ENCODE measurements around the gene HAO2.
A peak's percentile ranks its signal among the peaks of the same experiment; 100 is the strongest.
"Not testable (repeated sequence)": the region's sequence is repeated elsewhere in the genome, so short reads cannot be mapped to it uniquely, and the experiment has no call there.

The HAO2 gene

DNA sequence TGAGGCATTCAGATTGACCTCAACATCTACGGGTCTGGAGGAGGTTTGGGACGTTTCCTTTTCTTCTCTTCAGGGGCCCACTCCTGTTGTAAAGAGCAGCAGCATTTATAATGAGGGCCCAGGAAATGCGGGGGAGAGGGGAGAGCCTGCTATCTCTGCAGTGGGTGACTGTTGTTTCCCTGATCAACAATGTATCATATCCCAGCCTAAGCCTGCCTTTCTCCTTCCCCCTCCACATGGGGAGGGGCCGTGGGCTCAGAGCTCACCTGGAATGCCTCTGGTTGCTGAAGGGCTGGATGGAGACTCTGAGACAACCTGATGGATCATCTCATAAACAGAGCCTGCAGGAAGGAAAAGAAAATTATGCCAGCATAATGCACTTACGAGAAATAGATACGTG lies 36.0 kb upstream of the HAO2 start:
- Histone ChIP-seq H3K9me3 (replicated peaks in 1 of 2; ENCODE audit: control insufficient read depth in 2 of 2, insufficient read depth in 1 of 2, low read depth in 1 of 2, low read length in 2 of 2) (peaks cover 0 to 2% of the 10 kb centered on the region in 2 donors), H3K23ac (ENCODE audit: low read depth, low read length, poor library complexity) (no peak overlapping the region), H3K14ac (ENCODE audit: low read length) (peak overlapping the region; percentile 23), H3K9ac (ENCODE audit: low read depth, low read length, poor library complexity) (no peak overlapping the region), H3K36me3 (replicated peaks in 1 of 2; ENCODE audit: control insufficient read depth in 2 of 2, insufficient read depth in 2 of 2, low read length in 2 of 2) (no peaks in the 10 kb centered on the region), H3K27me3 (ENCODE audit: control insufficient read depth in 3 of 3, insufficient read depth in 3 of 3, low read depth in 1 of 3, low read length in 3 of 3) (no peaks in the 10 kb centered on the region), H4K8ac (ENCODE audit: low read depth, low read length) (no peak overlapping the region), H3K4me2 (ENCODE audit: insufficient read depth, low read length, poor library complexity, severe bottlenecking) (no peak overlapping the region), H2BK5ac (ENCODE audit: low read length) (no peak overlapping the region), H3K4ac (ENCODE audit: low read length) (no peak overlapping the region), H2BK120ac (ENCODE audit: low read depth, low read length) (no peak overlapping the region), H4K91ac (ENCODE audit: low read depth, low read length, poor library complexity) (no peak overlapping the region), H3K4me1 (ENCODE audit: control insufficient read depth in 2 of 2, insufficient read depth in 1 of 2, low read depth in 1 of 2, low read length in 2 of 2) (peaks cover 9 to 10% of the 10 kb centered on the region in 2 donors), H3K18ac (ENCODE audit: low read length) (no peak overlapping the region), H3K4me3 (ENCODE audit: low read length in 2 of 2) (no peak overlapping the region), H3K27ac (replicated peaks; ENCODE audit: low read length) (no peak overlapping the region), H2BK12ac (ENCODE audit: low read length) (no peak overlapping the region), H3K79me1 (ENCODE audit: low read depth, low read length) (no peaks in the 10 kb centered on the region), H2AFZ (ENCODE audit: low read length) (peak overlapping the region; percentile 47), H2AK5ac (ENCODE audit: low read depth, low read length) (no peak overlapping the region), H2BK15ac (ENCODE audit: low read length) (no peak overlapping the region)
- no peak for DNase-seq (ENCODE audit: low spot score)
- no CpG with 5 or more reads among the region's 6 CpGs for WGBS, 2 donors (ENCODE audit: extremely low coverage in 2 of 2, insufficient read length in 2 of 2, insufficient replicate concordance in 1 of 2)

DNA sequence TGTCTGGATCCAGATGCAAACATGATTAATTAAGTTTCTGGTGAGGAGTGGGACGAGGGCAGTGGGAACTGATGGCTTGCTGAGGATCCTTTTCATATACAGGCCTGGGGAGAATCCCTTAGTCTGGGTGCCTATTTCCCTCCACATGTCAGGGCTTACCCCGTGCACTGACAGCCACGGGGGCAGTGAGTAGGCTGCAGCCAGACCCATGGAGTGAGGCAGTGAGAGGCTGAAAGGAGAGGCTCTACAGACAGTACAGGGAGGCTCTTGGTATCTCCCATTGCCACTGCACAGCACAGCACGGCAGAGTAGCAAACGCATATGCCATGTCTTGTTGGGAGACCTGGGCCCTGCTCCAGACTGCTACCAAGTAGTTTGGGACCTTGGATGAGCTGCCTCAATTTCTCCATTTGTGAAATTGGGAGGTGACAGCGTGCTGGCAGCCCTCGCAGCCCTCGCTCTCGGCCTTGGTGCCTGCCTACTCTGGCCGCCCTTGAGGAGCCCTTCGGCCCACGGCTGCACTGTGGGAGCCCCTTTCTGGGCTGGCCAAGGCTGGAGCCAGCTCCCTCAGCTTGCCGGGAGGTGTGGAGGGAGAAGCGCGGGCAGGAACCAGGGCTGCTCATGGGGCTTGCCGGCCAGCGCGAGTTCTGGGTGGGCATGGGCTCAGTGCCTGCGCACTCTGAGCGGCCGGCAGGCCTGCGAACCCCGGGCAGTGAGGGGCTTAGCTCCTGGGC lies 35.3 kb upstream of the HAO2 start:
- Histone ChIP-seq H3K4me1 (ENCODE audit: control insufficient read depth in 2 of 2, insufficient read depth in 1 of 2, low read depth in 1 of 2, low read length in 2 of 2) (peaks cover 9 to 10% of the 10 kb centered on the region in 2 donors), H3K36me3 (replicated peaks in 1 of 2; ENCODE audit: control insufficient read depth in 2 of 2, insufficient read depth in 2 of 2, low read length in 2 of 2) (no peaks in the 10 kb centered on the region), H3K4ac (ENCODE audit: low read length) (no peak overlapping the region), H3K27me3 (ENCODE audit: control insufficient read depth in 3 of 3, insufficient read depth in 3 of 3, low read depth in 1 of 3, low read length in 3 of 3) (no peaks in the 10 kb centered on the region), H3K18ac (ENCODE audit: low read length) (no peak overlapping the region), H3K14ac (ENCODE audit: low read length) (no peak overlapping the region), H2AFZ (ENCODE audit: low read length) (no peak overlapping the region), H3K9me3 (replicated peaks in 1 of 2; ENCODE audit: control insufficient read depth in 2 of 2, insufficient read depth in 1 of 2, low read depth in 1 of 2, low read length in 2 of 2) (peaks cover 0 to 2% of the 10 kb centered on the region in 2 donors), H3K9ac (ENCODE audit: low read depth, low read length, poor library complexity) (no peak overlapping the region), H4K91ac (ENCODE audit: low read depth, low read length, poor library complexity) (no peak overlapping the region), H2BK5ac (ENCODE audit: low read length) (no peak overlapping the region), H3K79me1 (ENCODE audit: low read depth, low read length) (no peaks in the 10 kb centered on the region), H2BK15ac (ENCODE audit: low read length) (no peak overlapping the region), H2AK5ac (ENCODE audit: low read depth, low read length) (no peak overlapping the region), H3K4me3 (ENCODE audit: low read length in 2 of 2) (no peak overlapping the region), H4K8ac (ENCODE audit: low read depth, low read length) (no peak overlapping the region), H3K27ac (replicated peaks; ENCODE audit: low read length) (no peak overlapping the region), H2BK120ac (ENCODE audit: low read depth, low read length) (no peak overlapping the region), H3K4me2 (ENCODE audit: insufficient read depth, low read length, poor library complexity, severe bottlenecking) (no peak overlapping the region), H3K23ac (ENCODE audit: low read depth, low read length, poor library complexity) (no peak overlapping the region), H2BK12ac (ENCODE audit: low read length) (no peak overlapping the region)
- WGBS, 2 donors (ENCODE audit: extremely low coverage in 2 of 2, insufficient read length in 2 of 2, insufficient replicate concordance in 1 of 2) = no CpG with 5 or more reads among the region's 23 CpGs
- DNase-seq (ENCODE audit: low spot score) = no peak

DNA sequence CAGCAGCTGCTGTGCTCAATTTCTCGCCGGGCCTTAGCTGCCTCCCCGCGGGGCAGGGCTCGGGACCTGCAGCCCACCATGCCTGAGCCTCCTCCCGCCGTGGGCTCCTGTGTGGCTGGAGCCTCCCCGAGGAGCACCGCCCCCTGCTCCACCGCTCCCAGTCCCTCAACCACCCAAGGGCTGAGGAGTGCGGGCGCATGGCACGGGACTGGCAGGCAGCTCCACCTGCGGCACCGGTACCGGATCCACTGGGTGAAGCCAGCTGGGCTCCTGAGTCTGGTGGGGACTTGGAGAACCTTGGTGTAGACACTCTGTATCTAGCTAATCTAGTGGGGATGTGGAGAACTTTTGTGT lies 34.7 kb upstream of the HAO2 start:
- H3K4ac ChIP-seq (ENCODE audit: low read length); H3K27ac ChIP-seq (replicated peaks; ENCODE audit: low read length); H3K9ac ChIP-seq (ENCODE audit: low read depth, low read length, poor library complexity); H2AFZ ChIP-seq (ENCODE audit: low read length); H3K4me2 ChIP-seq (ENCODE audit: insufficient read depth, low read length, poor library complexity, severe bottlenecking); H3K14ac ChIP-seq (ENCODE audit: low read length); H3K9me3 ChIP-seq (replicated peaks in 1 of 2; ENCODE audit: control insufficient read depth in 2 of 2, insufficient read depth in 1 of 2, low read depth in 1 of 2, low read length in 2 of 2); H2BK120ac ChIP-seq (ENCODE audit: low read depth, low read length); H3K18ac ChIP-seq (ENCODE audit: low read length); H2BK5ac ChIP-seq (ENCODE audit: low read length); H3K36me3 ChIP-seq (replicated peaks in 1 of 2; ENCODE audit: control insufficient read depth in 2 of 2, insufficient read depth in 2 of 2, low read length in 2 of 2); H3K4me3 ChIP-seq (ENCODE audit: low read length in 2 of 2); H3K79me1 ChIP-seq (ENCODE audit: low read depth, low read length); H3K27me3 ChIP-seq (ENCODE audit: control insufficient read depth in 3 of 3, insufficient read depth in 3 of 3, low read depth in 1 of 3, low read length in 3 of 3); DNase-seq (ENCODE audit: low spot score); H2BK15ac ChIP-seq (ENCODE audit: low read length); H4K8ac ChIP-seq (ENCODE audit: low read depth, low read length); H2AK5ac ChIP-seq (ENCODE audit: low read depth, low read length); H2BK12ac ChIP-seq (ENCODE audit: low read length); H4K91ac ChIP-seq (ENCODE audit: low read depth, low read length, poor library complexity); H3K23ac ChIP-seq (ENCODE audit: low read depth, low read length, poor library complexity): not testable (repeated sequence)
- peaks cover 9 to 10% of the 10 kb centered on the region in 2 donors for H3K4me1 ChIP-seq (ENCODE audit: control insufficient read depth in 2 of 2, insufficient read depth in 1 of 2, low read depth in 1 of 2, low read length in 2 of 2)
- no CpG with 5 or more reads among the region's 16 CpGs for WGBS, 2 donors (ENCODE audit: extremely low coverage in 2 of 2, insufficient read length in 2 of 2, insufficient replicate concordance in 1 of 2)

DNA sequence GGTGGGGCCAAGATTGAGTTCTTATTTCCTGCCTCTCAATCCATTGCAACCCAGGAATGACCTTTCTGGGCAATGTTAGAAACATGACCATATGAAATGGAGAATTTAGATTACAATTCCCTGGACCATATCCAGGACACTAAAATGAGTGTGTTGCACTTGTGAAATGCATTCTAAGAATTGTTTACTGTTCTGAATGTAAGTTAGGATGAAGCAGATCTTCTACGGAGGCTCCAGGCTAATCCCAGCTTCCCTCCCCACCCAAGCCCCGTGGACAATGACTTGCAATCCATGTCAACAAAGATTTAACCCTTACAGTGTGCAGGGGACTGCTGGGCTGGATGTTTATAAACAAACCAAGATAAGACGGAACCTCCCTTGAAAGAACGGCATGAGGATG lies 31.7 kb upstream of the HAO2 start:
- no peak overlapping the region for H3K14ac ChIP-seq (ENCODE audit: low read length)
- no peak overlapping the region for H2AK5ac ChIP-seq (ENCODE audit: low read depth, low read length)
- H3K27me3 ChIP-seq (ENCODE audit: control insufficient read depth in 3 of 3, insufficient read depth in 3 of 3, low read depth in 1 of 3, low read length in 3 of 3) = no peaks in the 10 kb centered on the region
- no peak overlapping the region for H3K4ac ChIP-seq (ENCODE audit: low read length)
- H3K23ac ChIP-seq (ENCODE audit: low read depth, low read length, poor library complexity) = no peak overlapping the region
- no peak overlapping the region for H2BK12ac ChIP-seq (ENCODE audit: low read length)
- H4K91ac ChIP-seq (ENCODE audit: low read depth, low read length, poor library complexity) = no peak overlapping the region
- H3K9ac ChIP-seq (ENCODE audit: low read depth, low read length, poor library complexity) = no peak overlapping the region
- H2BK5ac ChIP-seq (ENCODE audit: low read length) = no peak overlapping the region
- H2BK15ac ChIP-seq (ENCODE audit: low read length) = no peak overlapping the region
- peaks cover 8 to 9% of the 10 kb centered on the region in 2 donors for H3K4me1 ChIP-seq (ENCODE audit: control insufficient read depth in 2 of 2, insufficient read depth in 1 of 2, low read depth in 1 of 2, low read length in 2 of 2)
- H3K27ac ChIP-seq (replicated peaks; ENCODE audit: low read length) = no peak overlapping the region
- no CpG with 5 or more reads among the region's 4 CpGs for WGBS, 2 donors (ENCODE audit: extremely low coverage in 2 of 2, insufficient read length in 2 of 2, insufficient replicate concordance in 1 of 2)
- peak overlapping the region; percentile 19 for H2AFZ ChIP-seq (ENCODE audit: low read length)
- H3K79me1 ChIP-seq (ENCODE audit: low read depth, low read length) = no peaks in the 10 kb centered on the region
- H3K4me2 ChIP-seq (ENCODE audit: insufficient read depth, low read length, poor library complexity, severe bottlenecking) = no peak overlapping the region
- no peak for DNase-seq (ENCODE audit: low spot score)
- H3K9me3 ChIP-seq (replicated peaks in 1 of 2; ENCODE audit: control insufficient read depth in 2 of 2, insufficient read depth in 1 of 2, low read depth in 1 of 2, low read length in 2 of 2) = peaks cover 0 to 2% of the 10 kb centered on the region in 2 donors
- H3K18ac ChIP-seq (ENCODE audit: low read length) = no peak overlapping the region
- H4K8ac ChIP-seq (ENCODE audit: low read depth, low read length) = no peak overlapping the region
- H3K4me3 ChIP-seq (ENCODE audit: low read length in 2 of 2) = no peak overlapping the region
- no peaks in the 10 kb centered on the region for H3K36me3 ChIP-seq (replicated peaks in 1 of 2; ENCODE audit: control insufficient read depth in 2 of 2, insufficient read depth in 2 of 2, low read length in 2 of 2)
- H2BK120ac ChIP-seq (ENCODE audit: low read depth, low read length) = no peak overlapping the region

All from neuronal stem cell (in vitro differentiated cells).